HG03175 (cell line): ENCODE data around the gene RXFP2.

Source experiments
- ATAC-seq: cut with Tn5 transposase; IDR thresholded peaks from one replicate; pipeline ENCODE4 v1.9.1; 2021; ENCODE audit warnings: mild to moderate bottlenecking, moderate library complexity; ENCODE audit not compliant: unreplicated experiment

Gene RXFP2

GRCh38 chr13:31767175-31767900 is 28.0 kb downstream of the RXFP2 start:
- ATAC-seq = no peak

- no peak for ATAC-seq
These were observed 29.0 kb downstream of the RXFP2 start for GRCh38 chr13:31768351-31768750.

DNA sequence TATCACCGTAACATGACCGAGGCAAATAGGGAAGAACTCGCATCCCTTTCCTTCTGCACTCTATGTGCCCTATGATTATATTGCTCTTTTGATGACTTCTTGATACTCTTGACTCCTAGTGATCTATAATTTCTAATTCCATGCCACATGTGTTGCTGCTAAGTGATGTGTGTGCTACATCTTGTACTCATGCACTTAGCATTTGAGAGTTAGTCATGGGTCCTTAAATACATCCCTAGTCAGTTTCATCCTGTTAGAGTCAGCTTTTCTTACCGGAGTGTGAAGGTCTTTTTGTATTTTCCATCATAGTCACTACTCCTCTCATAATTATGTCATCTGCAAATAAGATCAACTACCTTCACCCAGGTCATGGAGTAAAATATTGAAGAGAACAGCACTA is 30.2 kb downstream of the RXFP2 start:
- ATAC-seq = no peak

DNA sequence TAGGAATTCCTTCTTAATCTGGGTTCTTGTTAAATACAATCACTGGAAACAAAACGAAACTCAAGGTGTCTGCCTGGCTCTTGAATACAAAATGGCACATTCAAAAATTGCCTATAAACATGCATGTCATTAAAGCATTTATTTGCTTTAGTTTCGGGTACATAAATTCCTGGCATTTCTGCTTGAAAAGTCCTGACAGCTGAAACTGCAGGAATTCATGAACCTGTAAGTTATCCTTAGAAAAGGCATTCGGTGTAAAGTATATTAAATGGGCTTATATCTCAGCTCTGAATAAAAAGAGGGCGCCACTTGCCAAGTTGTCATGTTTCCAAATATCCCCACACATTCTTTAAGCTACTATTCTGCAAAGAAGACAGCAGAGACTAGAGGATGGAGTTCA is 32.9 kb downstream of the RXFP2 start:
- no peak for ATAC-seq

DNA sequence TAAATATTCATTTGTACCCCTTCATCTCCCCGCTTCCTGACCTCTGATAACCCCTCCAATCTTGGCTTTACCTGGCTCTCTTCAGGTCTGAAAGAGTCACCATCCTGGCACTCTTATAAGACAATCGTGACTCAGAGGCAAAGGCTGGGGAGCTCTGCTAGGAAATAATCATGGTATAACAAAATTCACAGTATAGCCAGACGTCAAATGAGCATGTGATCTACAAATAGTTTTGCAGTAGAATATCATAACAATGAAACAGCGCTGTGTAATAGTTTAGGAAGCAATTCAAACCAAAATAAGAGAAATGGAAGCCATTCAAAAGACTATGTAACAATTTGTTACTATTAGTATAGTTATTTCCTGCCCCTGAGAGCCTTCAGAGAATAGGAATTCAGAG is 34.2 kb downstream of the RXFP2 start:
- no peak for ATAC-seq

GRCh38 chr13:31774186-31774750 is 34.9 kb downstream of the RXFP2 start:
- no peak for ATAC-seq

DNA sequence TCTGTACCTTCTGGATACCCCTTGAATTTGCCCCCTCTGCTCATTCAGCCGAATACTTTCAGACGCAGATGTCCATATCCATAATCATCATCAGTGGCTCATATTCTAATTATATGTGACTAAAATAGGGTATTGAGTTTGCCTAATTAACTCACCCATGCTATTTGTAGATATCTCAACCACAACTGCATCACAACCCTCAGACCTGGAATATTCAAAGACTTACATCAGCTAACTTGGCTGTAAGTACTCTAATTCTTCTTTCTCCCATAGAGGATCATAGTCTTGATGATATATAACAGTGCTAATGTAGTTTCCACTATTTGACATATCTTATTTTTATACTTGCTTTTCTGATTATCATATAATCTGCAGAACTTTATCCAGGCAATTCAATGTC is 35.8 kb downstream of the RXFP2 start:
- no peak for ATAC-seq

DNA sequence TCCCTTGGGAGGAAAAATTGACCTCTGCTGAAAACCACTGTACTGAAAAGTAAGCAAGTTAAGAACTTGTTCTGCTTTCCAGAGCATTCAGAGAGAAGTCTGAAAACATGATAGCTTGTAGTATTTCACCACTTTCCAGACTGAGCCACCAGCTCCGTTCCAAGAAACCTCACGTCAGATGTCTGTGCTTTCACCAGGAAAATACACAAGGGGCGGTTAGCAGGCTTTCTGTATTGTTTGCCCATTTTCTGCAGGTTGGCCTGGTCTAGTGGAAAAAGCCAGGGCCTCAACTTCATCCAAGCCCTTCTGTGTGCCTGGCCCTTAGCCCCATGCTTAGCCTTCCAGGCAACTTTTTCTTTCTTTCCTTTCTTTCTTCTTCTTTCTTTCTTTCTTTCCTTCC is 36.4 kb downstream of the RXFP2 start:
- no peak for ATAC-seq

DNA sequence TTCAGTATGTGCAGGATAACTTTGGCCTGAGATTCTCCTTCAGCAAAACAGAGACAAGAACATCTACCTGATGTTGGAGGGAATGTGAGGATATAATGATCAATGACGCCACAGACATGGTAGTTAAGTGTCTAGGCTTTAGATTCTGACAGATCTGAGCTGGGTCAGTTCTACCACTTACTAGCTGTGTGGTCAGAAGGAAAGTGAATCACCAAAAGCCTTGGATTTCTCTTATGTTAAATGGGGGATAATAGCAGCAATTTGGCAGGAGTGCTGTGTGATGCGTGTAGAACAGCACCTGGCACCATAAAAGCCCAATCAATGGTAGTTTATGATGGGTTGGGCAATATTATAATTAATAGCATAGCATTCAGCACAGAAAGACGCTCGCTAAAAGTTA is 41.7 kb downstream of the RXFP2 start:
- no peak for ATAC-seq

- no peak for ATAC-seq
These were observed 46.7 kb downstream of the RXFP2 start for GRCh38 chr13:31786011-31786410.

GRCh38 chr13:31790992-31791391 is 51.7 kb downstream of the RXFP2 start:
- ATAC-seq = no peak

GRCh38 chr13:31793246-31793645 is 53.9 kb downstream of the RXFP2 start:
- no peak for ATAC-seq

DNA sequence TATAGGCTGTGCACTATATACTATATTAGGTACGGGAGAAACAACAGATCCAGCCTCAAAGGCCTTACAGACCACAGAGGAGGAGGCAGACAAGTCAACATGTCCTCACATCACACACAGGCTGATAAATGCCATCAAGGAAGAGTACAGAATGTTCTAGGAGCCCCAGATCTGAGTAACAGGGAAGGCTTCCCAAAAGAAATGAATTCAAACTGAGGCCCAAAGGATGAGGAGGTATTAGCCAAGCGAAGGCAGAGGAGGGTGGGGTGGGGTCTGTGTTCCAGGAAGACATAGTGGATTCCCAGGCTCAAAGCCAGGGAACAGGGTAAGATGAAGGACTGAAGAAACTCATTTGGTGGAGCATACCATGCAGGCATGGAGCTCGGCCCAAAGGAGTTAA is 55.1 kb downstream of the RXFP2 start:
- ATAC-seq = no peak

GRCh38 chr13:31797154-31797775 is 57.9 kb downstream of the RXFP2 start:
- ATAC-seq = no peak

GRCh38 chr13:31798189-31798588 is 58.9 kb downstream of the RXFP2 start:
- ATAC-seq = no peak

DNA sequence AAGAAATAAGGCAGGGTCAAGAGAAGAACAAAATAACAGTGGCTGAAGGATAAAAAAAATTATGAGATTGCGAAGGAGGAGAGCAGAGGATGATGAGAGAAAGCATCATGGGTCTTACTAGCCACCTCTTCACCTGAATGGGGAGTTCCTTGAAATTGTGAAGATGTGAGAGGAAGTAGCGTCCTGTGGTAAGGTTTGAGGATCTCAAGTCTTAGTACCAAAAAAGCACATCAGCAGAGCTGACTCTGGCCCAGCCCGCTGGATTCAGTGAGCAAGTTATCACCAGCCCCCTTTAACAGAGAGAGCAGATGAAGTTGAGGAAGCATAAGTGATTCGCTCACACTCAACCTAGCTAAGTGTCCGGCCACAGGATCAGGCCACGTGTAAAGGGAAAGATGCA is 61.8 kb downstream of the RXFP2 start:
- no peak for ATAC-seq

DNA sequence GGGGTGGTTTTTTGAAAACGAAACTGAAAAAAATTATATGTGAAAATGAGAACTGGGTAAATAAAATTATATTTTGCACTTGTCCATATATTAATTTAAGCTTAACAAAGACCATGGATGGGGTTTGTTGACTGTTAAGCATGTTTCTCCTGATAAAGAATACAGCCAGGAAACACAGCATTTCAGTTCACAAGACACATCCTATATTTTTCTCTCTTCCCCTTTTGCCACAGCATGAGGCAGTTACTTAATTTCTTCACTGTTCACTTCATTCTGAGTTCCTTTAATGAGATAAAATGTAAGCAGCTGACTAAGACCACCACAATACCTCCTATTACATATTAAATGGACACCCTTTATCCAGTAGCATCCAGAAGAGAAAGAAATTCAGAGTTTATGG is 64.0 kb downstream of the RXFP2 start:
- ATAC-seq = no peak

GRCh38 chr13:31805841-31806240 is 66.5 kb downstream of the RXFP2 start:
- no peak for ATAC-seq

GRCh38 chr13:31807090-31807541 is 67.8 kb downstream of the RXFP2 start:
- ATAC-seq = no peak

GRCh38 chr13:31814536-31814935 is 75.2 kb downstream of the RXFP2 start:
- no peak for ATAC-seq

- no peak for ATAC-seq
These were observed 76.2 kb downstream of the RXFP2 start for GRCh38 chr13:31815361-31816144.

DNA sequence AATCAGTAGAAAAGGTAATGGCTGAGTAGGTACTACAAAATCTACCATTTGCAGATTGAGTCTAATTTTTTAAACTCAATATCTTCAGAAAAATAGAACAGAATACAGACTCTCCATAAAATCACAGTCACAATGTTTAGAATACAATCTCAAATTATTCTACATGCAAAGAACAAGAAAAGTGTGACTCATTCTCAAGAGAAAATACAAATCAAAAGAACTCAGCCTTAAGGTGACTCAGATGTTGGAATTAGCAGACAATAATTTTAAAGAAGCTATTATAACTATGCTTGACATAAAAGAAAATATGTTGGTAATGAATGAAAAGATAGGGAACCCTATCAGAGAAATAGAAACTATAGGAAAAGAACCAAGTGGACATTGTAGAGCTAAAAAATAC is 78.9 kb downstream of the RXFP2 start:
- ATAC-seq = no peak
